Endothelial cell of umbilical vein (primary cell): ENCODE measurements around the gene ZNF778. TPM values are rescaled to one million over a fixed set of nuclear protein-coding genes. Genes with fewer than 3 reads are reported as not detected.

Experiments used
- BruUV-seq: library from RNA; stranded (reverse); fragments of 400-500 nt; replicated peaks from 2 replicates; lab custom pipeline; 2021; lab: Mats Ljungman, UMichigan
- CTCF ChIA-PET: fragments of 300-600, 350-600 bp; sonication (Branson Sonifier 250); formaldehyde crosslinking; loops from one replicate; lab custom pipeline; 2021; ENCODE audit warnings: antibody characterized with exemption, inconsistent platforms; lab: Charles Lee
- POLR2A ChIA-PET: fragments of 300-600, 350-600 bp; sonication (Branson Sonifier 250); formaldehyde crosslinking; loops from one replicate; lab custom pipeline; 2021; ENCODE audit warnings: antibody characterized with exemption, inconsistent platforms; lab: Charles Lee
- DNase-seq: peaks from one replicate; pipeline ENCODE4 v3.0.0-alpha.2; 2011; ENCODE audit warnings: low read depth, low spot score
- FAIRE-seq: peaks from 2 replicates; lab custom pipeline; 2011; peaks lifted over from hg19 to GRCh38; lab: Jason Lieb, UNC
- H2AFZ ChIP-seq: 2 replicates; pipeline ENCODE4 v1.6.0; 2012; ENCODE audit warnings: low read depth, low read length, control low read depth, inconsistent platforms
- H3K27ac ChIP-seq: 2 replicates; pipeline ENCODE4 v1.5.1; 2011; ENCODE audit warnings: low read depth, mild to moderate bottlenecking, control low read depth, low read length, moderate library complexity; ENCODE audit not compliant: insufficient read depth
- H3K27me3 ChIP-seq, 2 experiments: 2 replicates each; pipeline versions ENCODE4 v1.6.0 to v1.6.1; 2011; ENCODE audit warnings: low read length in 2 of 2, mixed read lengths in 1 of 2; ENCODE audit not compliant: control insufficient read depth in 2 of 2, insufficient read depth in 2 of 2
- H3K36me3 ChIP-seq, 2 experiments: 2 replicates in 1 of 2; 3 replicates in 1 of 2; pipeline ENCODE4 v1.5.1; 2011; ENCODE audit warnings: low read length in 2 of 2, mild to moderate bottlenecking in 1 of 2, moderate library complexity in 1 of 2; ENCODE audit not compliant: control insufficient read depth in 2 of 2, insufficient read depth in 2 of 2; ENCODE audit errors: extremely low read depth in 1 of 2
- H3K4me1 ChIP-seq: 3 replicates; pipeline ENCODE4 v1.5.1; 2011; ENCODE audit warnings: mild to moderate bottlenecking, low read length; ENCODE audit not compliant: control insufficient read depth, insufficient read depth; ENCODE audit errors: extremely low read depth
- H3K4me2 ChIP-seq: 2 replicates; pipeline ENCODE4 v1.6.1; 2011; ENCODE audit warnings: low read length, control low read depth, mixed read lengths; ENCODE audit not compliant: insufficient read depth
- H3K4me3 ChIP-seq, 3 experiments: fragments of 200-600 bp in 1 of 3; sonication (generic), shearing (Covaris generic) in 1 of 3; replicated peaks in 1 of 3; 2 replicates each; pipeline ENCODE4 v1.5.1; 2011 to 2016; ENCODE audit warnings: control low read depth in 3 of 3, low read length in 3 of 3, mild to moderate bottlenecking in 2 of 3, inconsistent platforms in 1 of 3, low read depth in 1 of 3, moderate library complexity in 1 of 3; ENCODE audit not compliant: insufficient read depth in 1 of 3
- H3K79me2 ChIP-seq: 2 replicates; pipeline ENCODE4 v1.6.0; 2012; ENCODE audit warnings: low read length, inconsistent platforms; ENCODE audit not compliant: control insufficient read depth, insufficient read depth
- H3K9ac ChIP-seq: replicated peaks from 2 replicates; pipeline ENCODE3; 2011; ENCODE audit warnings: low read length, control low read depth; ENCODE audit not compliant: insufficient read depth; ENCODE audit errors: extremely low read depth
- H3K9me1 ChIP-seq: replicated peaks from 3 replicates; pipeline ENCODE4 v1.6.0; 2011; ENCODE audit warnings: mild to moderate bottlenecking, low read length; ENCODE audit not compliant: control insufficient read depth, insufficient read depth; ENCODE audit errors: extremely low read depth
- H3K9me3 ChIP-seq: replicated peaks from 2 replicates; pipeline ENCODE4 v1.5.1; 2012; ENCODE audit warnings: low read length, inconsistent platforms; ENCODE audit not compliant: control insufficient read depth, insufficient read depth
- H4K20me1 ChIP-seq: replicated peaks from 2 replicates; pipeline ENCODE3; 2011; ENCODE audit warnings: mild to moderate bottlenecking, low read length; ENCODE audit not compliant: control insufficient read depth, insufficient read depth; ENCODE audit errors: extremely low read depth
- CTCF ChIP-seq, 2 donors: IDR thresholded peaks; 1 replicate in 1 of 2; 2 replicates in 1 of 2; pipeline ENCODE4 v1.5.1; 2011; ENCODE audit warnings: low read length in 2 of 2, mild to moderate bottlenecking in 2 of 2, moderate library complexity in 2 of 2, control low read depth in 1 of 2, inconsistent platforms in 1 of 2, low read depth in 1 of 2; ENCODE audit not compliant: insufficient read depth in 1 of 2; ENCODE audit errors: extremely low read depth in 1 of 2
- EZH2 ChIP-seq: IDR thresholded peaks from 2 replicates; pipeline ENCODE4 v1.6.1; 2012; ENCODE audit warnings: borderline replicate concordance, low read depth, mild to moderate bottlenecking, moderate library complexity, low read length, inconsistent platforms; ENCODE audit not compliant: severe bottlenecking
- FOS ChIP-seq: IDR thresholded peaks from 2 replicates; pipeline ENCODE4 v1.6.1; 2011; ENCODE audit warnings: mild to moderate bottlenecking, low read length, moderate library complexity, borderline replicate concordance; ENCODE audit not compliant: insufficient read depth
- GATA2 ChIP-seq: IDR thresholded peaks from 2 replicates; pipeline ENCODE4 v1.7.0; 2011; ENCODE audit warnings: low read depth, mild to moderate bottlenecking, moderate library complexity, mixed read lengths, low read length; ENCODE audit not compliant: insufficient read length, insufficient read depth
- JUN ChIP-seq: IDR thresholded peaks from 2 replicates; pipeline ENCODE4 v1.6.1; 2011; ENCODE audit warnings: borderline replicate concordance, low read depth; ENCODE audit not compliant: insufficient read length, insufficient read depth
- MYC ChIP-seq: IDR thresholded peaks from one replicate; pipeline ENCODE4 v1.6.1; 2011; ENCODE audit warnings: mild to moderate bottlenecking, low read depth, low read length
- POLR2A ChIP-seq: IDR thresholded peaks from 2 replicates; pipeline ENCODE4 v1.6.1; 2012; ENCODE audit warnings: low read depth, mild to moderate bottlenecking, control low read depth, low read length
- POLR2AphosphoS5 ChIP-seq: IDR thresholded peaks from 2 replicates; pipeline ENCODE4 v1.6.1; 2012; ENCODE audit warnings: low read depth, mild to moderate bottlenecking, control low read depth, low read length, moderate library complexity; ENCODE audit not compliant: insufficient read depth
- dilution Hi-C: fragments of 300-500 bp; cut with MboI; formaldehyde crosslinking; loops from one replicate; pipeline ENCODE4 v1.15.0; 2019; ENCODE audit warnings: low sequenced_read_pairs; ENCODE audit not compliant: extremely low pct_ligation_motif_present
- intact Hi-C: fragments of 100-400 bp; cut with micrococcal nuclease; formaldehyde crosslinking; loops from one replicate; pipeline ENCODE4 v1.10.0; 2022
- polyA plus RNA-seq, 4 experiments: library from polyadenylated mRNA; depleted of rRNA in 3 of 4; stranded (reverse) in 3 of 4; unstranded in 1 of 4; fragments of >200 nt; gene quantifications; 2 replicates each; pipeline versions ENCODE4 v1.2.1 to v1.2.3, GENCODE V29; 2011 to 2012; ENCODE audit warnings: missing spikeins in 1 of 4
- total RNA-seq: library from RNA; stranded (reverse); gene quantifications from 2 replicates; pipeline ENCODE4 v1.2.3, GENCODE V29; 2021
- TF ChIP-seq, protein P1 (sequence below): IDR thresholded peaks from 2 replicates; pipeline ENCODE4 v1.6.1; 2011; ENCODE audit not compliant: insufficient read depth, insufficient read length

ZNF778 gene
- total and polyA plus RNA-seq, 2 donors (not counting 3 experiments of a cell fraction or from before 2014, with no cell fraction given): 3.8 to 10.9 TPM

DNA sequence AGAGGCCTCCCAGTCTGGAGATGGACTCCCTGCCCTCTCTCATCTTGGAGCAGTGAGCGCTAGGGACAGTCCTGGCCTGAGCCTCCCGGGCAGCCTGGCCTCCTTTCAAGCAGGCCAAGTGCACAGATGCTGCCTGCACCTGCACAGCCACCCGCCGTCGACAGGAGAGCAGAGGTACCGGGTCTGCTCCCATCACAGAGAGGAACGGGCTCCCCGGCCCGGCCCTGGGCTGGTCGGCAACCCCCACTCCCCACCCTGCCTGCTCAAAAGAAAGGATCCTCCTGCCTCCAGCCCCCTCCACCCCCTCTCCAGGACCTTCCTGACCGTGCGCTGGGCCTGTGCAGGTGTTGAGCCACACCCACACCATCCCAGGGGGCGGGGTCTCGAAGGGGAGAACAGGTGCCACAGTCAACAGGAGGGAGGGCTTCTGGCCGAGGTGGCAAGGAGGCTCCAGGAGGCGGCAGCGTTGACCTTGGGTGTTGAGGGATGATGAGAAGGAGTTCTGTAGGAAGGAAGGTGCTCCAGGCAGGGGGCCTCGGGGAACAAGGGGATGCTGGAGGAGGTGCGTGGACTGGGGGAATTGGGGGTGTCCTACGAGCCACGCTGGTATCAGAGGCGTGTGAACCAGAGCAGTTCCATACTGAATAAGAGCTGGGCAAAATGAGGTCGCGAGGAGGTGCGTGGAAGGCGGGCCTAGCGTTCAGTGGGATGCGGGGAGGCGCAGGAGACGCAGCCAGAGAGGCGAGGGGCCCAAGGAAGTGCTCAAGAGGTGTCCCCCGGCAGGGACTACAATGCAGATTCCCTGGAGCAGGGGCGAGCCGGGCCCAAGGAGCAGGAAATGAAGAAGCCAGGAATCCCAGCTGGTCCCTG lies 46.9 kb upstream of the ZNF778 start:
- H3K27ac ChIP-seq: no peak overlapping the region
- FAIRE-seq (no peak), DNase-seq (no peak)
- no peaks in the 10 kb centered on the region for H3K36me3 ChIP-seq
- no peak overlapping the region for H3K4me3 ChIP-seq
- peak overlapping the region; percentile 33 for H3K4me2 ChIP-seq
- H3K4me1 ChIP-seq: peaks cover 3% of the 10 kb centered on the region
- no peaks in the 10 kb centered on the region for H4K20me1 ChIP-seq
- no peak overlapping the region for H3K9ac ChIP-seq
- BruUV-seq: no TSS peak
- H2AFZ ChIP-seq: peak overlapping the region; percentile 65
- ChIA-PET POLR2A (interaction anchor here (0.7 kb wide), 1 partner anchor 1216 kb away, joined by 4 read pairs; no protein-coding TSS in a partner anchor), CTCF (interaction anchor here (0.6 to 1.1 kb wide), 4 partner anchors 10 to 433 kb away, joined by 3 to 7 read pairs (median 3); no protein-coding TSS in a partner anchor)
- dilution Hi-C loops (no loop called here), intact Hi-C loops (loop anchor here (1.0 kb wide), 2 partner anchors 22 to 46 kb away; no protein-coding TSS in a partner anchor)
- no peaks in the 10 kb centered on the region for H3K9me1 ChIP-seq
- no peaks in the 10 kb centered on the region for H3K9me3 ChIP-seq
- no peak for TF ChIP-seq MYC
- no peak for TF ChIP-seq POLR2AphosphoS5
- no peak for TF ChIP-seq GATA2
- TF ChIP-seq FOS: no peak
- TF ChIP-seq JUN: no peak
- TF ChIP-seq, protein P1, sequence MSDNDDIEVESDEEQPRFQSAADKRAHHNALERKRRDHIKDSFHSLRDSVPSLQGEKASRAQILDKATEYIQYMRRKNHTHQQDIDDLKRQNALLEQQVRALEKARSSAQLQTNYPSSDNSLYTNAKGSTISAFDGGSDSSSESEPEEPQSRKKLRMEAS: no peak
- no peak for TF ChIP-seq EZH2
- no peak for TF ChIP-seq CTCF (IDR thresholded peaks at IDR 0.05; ENCODE audit: extremely low read depth in 1 of 2, insufficient read depth in 1 of 2, low read depth in 1 of 2, low read length in 2 of 2)
- no peak for TF ChIP-seq POLR2A
- H3K79me2 ChIP-seq: no peaks in the 10 kb centered on the region
- peaks cover 0 to 3% of the 10 kb centered on the region in 2 experiments for H3K27me3 ChIP-seq
